ENCODE data around the gene KCNN4. TPM values are rescaled to one million over a fixed set of nuclear protein-coding genes. Genes with fewer than 3 reads are reported as not detected.

The KCNN4 gene
- polyA plus RNA-seq, 1 donor from 2014 or later: not detected

DNA sequence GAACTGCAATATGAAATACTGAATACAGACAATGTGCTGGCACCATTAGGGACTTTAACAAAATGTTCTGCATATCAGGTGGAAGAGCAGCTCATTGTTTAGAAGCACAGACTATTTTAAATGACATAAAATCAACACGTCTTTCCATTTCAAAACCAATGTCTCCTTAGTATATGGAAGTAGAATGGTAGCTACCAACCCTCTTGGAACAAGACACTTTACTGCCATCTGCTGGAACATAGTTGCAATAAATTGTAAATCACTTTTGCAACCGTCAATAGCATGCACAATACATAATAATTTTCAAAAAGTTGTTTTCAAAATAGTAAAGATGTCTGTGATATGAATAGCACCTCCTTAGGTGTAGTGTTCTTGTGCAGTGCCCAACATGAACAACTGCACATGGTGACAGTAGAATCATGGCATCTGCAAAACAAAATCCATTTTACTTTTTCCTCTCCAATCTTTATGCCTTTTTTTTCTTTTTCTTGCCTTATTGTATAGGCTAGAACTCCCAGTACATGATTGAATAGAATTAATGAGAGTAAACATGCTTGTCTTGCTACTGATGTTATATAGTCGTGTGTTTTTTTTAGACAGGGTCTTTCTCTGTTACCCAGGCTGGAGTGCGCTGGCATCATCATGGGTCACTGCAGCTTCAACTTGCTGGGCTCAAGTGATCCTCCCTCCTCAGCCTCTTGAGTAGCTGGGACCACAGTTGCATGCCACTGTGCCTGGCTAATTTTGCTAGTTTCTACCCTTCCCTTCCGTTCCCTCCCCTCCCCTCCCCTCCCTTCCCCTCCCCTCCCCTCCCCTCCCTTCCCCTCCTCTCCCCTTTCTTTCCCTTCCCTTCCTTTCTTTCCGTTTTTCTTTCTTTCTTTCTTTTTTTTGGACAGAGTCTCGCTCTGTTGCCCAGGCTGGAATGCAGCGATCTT, 29.3 kb upstream of the KCNN4 start:
- no peaks in the 10 kb centered on the region for H3K79me2 ChIP-seq (replicated peaks; ENCODE audit: insufficient read depth, low read length)
- no peaks in the 10 kb centered on the region for H3F3A ChIP-seq (ENCODE audit: insufficient read depth, low read length, poor library complexity, severe bottlenecking)
- no peaks in the 10 kb centered on the region for H3K9me3 ChIP-seq (ENCODE audit: low read length)
- no peaks in the 10 kb centered on the region for H3K36me3 ChIP-seq (ENCODE audit: insufficient read depth, low read length)
- no peak overlapping the region for H3K4me2 ChIP-seq (ENCODE audit: low read length)
- H3K9ac ChIP-seq (ENCODE audit: low read length): no peak overlapping the region
- TF ChIP-seq EP300 (conservative IDR thresholded peaks at IDR 0.05; ENCODE audit: poor library complexity, severe bottlenecking) (no peak), SMC3 (conservative IDR thresholded peaks at IDR 0.05; ENCODE audit: poor library complexity) (peak; percentile 51), POLR2AphosphoS5 (IDR thresholded peaks at IDR 0.05) (no peak), RAD21 (conservative IDR thresholded peaks at IDR 0.05) (peak; percentile 60), CTCF (IDR thresholded peaks at IDR 0.05; ENCODE audit: poor library complexity, severe bottlenecking) (peak; percentile 65), EZH2 (IDR thresholded peaks at IDR 0.05; ENCODE audit: borderline replicate concordance, insufficient read depth, low read length, poor library complexity, severe bottlenecking) (no peak)
- no peak overlapping the region for H3K27ac ChIP-seq (ENCODE audit: low read length)
- H3K9me2 ChIP-seq (ENCODE audit: insufficient read depth, low read length): no peaks in the 10 kb centered on the region
- H2AFZ ChIP-seq (ENCODE audit: low read depth, low read length): no peak overlapping the region
- no peaks in the 10 kb centered on the region for H3K27me3 ChIP-seq (ENCODE audit: insufficient read depth, low read depth, low read length)
- H4K20me1 ChIP-seq (ENCODE audit: insufficient read depth): no peaks in the 10 kb centered on the region
- no peak overlapping the region for H3K4me3 ChIP-seq (ENCODE audit: low read length)

- no peak for TF ChIP-seq REST (IDR thresholded peaks at IDR 0.05; ENCODE audit: borderline replicate concordance)
- no peak for TF ChIP-seq RAD21 (conservative IDR thresholded peaks at IDR 0.05)
- no peak for TF ChIP-seq EZH2 (IDR thresholded peaks at IDR 0.05; ENCODE audit: borderline replicate concordance, insufficient read depth, low read length, poor library complexity, severe bottlenecking)
- no peak for TF ChIP-seq SMC3 (conservative IDR thresholded peaks at IDR 0.05; ENCODE audit: poor library complexity)
- Histone ChIP-seq H3K4me3 (ENCODE audit: low read length) (no peak overlapping the region), H3K9me2 (ENCODE audit: insufficient read depth, low read length) (no peaks in the 10 kb centered on the region), H3K27ac (ENCODE audit: low read length) (no peak overlapping the region), H3K4me2 (ENCODE audit: low read length) (no peak overlapping the region), H3K9ac (ENCODE audit: low read length) (no peak overlapping the region), H3K27me3 (ENCODE audit: insufficient read depth, low read depth, low read length) (no peaks in the 10 kb centered on the region), H4K20me1 (ENCODE audit: insufficient read depth) (no peaks in the 10 kb centered on the region), H2AFZ (ENCODE audit: low read depth, low read length) (no peak overlapping the region), H3K79me2 (replicated peaks; ENCODE audit: insufficient read depth, low read length) (no peaks in the 10 kb centered on the region), H3F3A (ENCODE audit: insufficient read depth, low read length, poor library complexity, severe bottlenecking) (no peaks in the 10 kb centered on the region), H3K9me3 (ENCODE audit: low read length) (no peaks in the 10 kb centered on the region), H3K36me3 (ENCODE audit: insufficient read depth, low read length) (no peaks in the 10 kb centered on the region)
These were observed 26.9 kb upstream of the KCNN4 start for GRCh38 chr19:43807651-43808050.

Measured in neural cell (in vitro differentiated cells).